ENCODE results near the gene SI. TPM values are rescaled to one million over a fixed set of nuclear protein-coding genes. Genes with fewer than 3 reads are reported as not detected.

SI gene
- total and polyA plus RNA-seq, 9 of the 15 experiments (the other 6 are each of a cell fraction or from before 2014, with no cell fraction given) = not detected

DNA sequence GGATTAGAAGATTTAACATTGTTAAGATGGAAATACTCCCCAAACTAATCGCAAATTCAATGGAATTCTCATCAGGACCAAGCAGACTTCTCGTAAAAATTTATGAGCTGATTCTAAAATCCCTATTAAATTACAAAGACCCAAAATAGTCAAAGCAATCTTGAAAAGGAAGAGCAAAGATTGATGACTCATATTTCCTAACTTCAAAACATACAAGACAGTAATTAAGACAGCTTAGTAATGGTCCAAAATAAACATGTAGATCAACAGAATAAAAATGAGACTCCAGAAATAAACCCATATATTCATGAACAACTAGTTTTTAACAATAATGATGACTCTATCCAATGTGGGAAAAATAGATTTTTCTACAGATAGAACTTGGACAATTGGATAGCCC lies 148.7 kb downstream of the SI start:
- ChIA-PET CTCF (ENCODE audit: low intra/inter-chr PET ratio) (no interaction called here), POLR2A (no interaction called here)
- no peak for FAIRE-seq
- no peaks in the 10 kb centered on the region for H3K9me3 ChIP-seq (replicated peaks; ENCODE audit: control insufficient read depth, insufficient read depth, low read depth, low read length)
- H3K4me2 ChIP-seq (ENCODE audit: insufficient read depth, low read length) = no peak overlapping the region
- H3K9me1 ChIP-seq (ENCODE audit: control insufficient read depth, insufficient read depth, low read length) = no peaks in the 10 kb centered on the region
- no peaks in the 10 kb centered on the region for H4K20me1 ChIP-seq (replicated peaks; ENCODE audit: control insufficient read depth, insufficient read depth, low read length)
- H3K9ac ChIP-seq (ENCODE audit: insufficient read depth in 1 of 2, low read depth in 2 of 2, low read length in 2 of 2) = no peak overlapping the region
- ATAC-seq = no peak
- H3K27ac ChIP-seq (ENCODE audit: extremely low read depth, low read depth, low read length) = no peak overlapping the region
- no peaks in the 10 kb centered on the region for H3K79me2 ChIP-seq (ENCODE audit: control insufficient read depth, insufficient read depth, low read length)
- no peak overlapping the region for H2AFZ ChIP-seq (ENCODE audit: low read depth, low read length)
- H3K4me1 ChIP-seq (replicated peaks in 1 of 2; ENCODE audit: control insufficient read depth in 2 of 2, insufficient read depth in 2 of 2, low read length in 2 of 2) = no peaks in the 10 kb centered on the region
- no peaks in the 10 kb centered on the region for H3K27me3 ChIP-seq (ENCODE audit: control insufficient read depth in 2 of 2, insufficient read depth in 2 of 2, low read length in 2 of 2)
- 0% methylated on average over 2 of the region's 2 CpGs for WGBS (ENCODE audit: insufficient coverage, low coverage, missing lambda C conversion rate)
- no peak for DNase-seq (ENCODE audit: extremely low read depth in 1 of 4, low spot score in 3 of 4)
- no peak for TF ChIP-seq ARNT (IDR thresholded peaks at IDR 0.05)
- TF ChIP-seq, protein P1, sequence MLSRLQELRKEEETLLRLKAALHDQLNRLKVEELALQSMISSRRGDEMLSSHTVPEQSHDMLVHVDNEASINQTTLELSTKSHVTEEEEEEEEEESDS (CRISPR knock-in tag; IDR thresholded peaks at IDR 0.05) = no peak
- H3K36me3 ChIP-seq (ENCODE audit: control insufficient read depth, insufficient read depth, low read length) = no peaks in the 10 kb centered on the region
- no TSS peak for BruUV-seq (replicated peaks)
- intact Hi-C loops (cut with micrococcal nuclease) = no loop called here
- in situ Hi-C loops (cut with MboI) = no loop called here
- H3K4me3 ChIP-seq = no peak overlapping the region

Small RNAs within 50 kb of the gene (small RNA-seq; reads per million reads assigned to genes)
- not detected for gene RF00019

Other genes with a start within 250 kb of the SI start
- gene SLITRK3, start 117.9 kb upstream of the SI start, total RNA-seq (2014; rRNA removed) = not detected in 2 replicates
- not detected in 2 replicates for gene SLITRK3, start 117.9 kb upstream of the SI start, total RNA-seq (2014; rRNA removed; fragmentation: Illumina TruSeq; extraction: Trizol)
- not detected in 2 replicates for gene SLITRK3, start 117.9 kb upstream of the SI start, total RNA-seq (2015; rRNA removed; fragmentation: Illumina TruSeq; extraction: Trizol)
- gene SLITRK3, start 117.9 kb upstream of the SI start, total RNA-seq (2021) = not detected in 2 replicates
- not detected in 2 replicates for gene SLITRK3, start 117.9 kb upstream of the SI start, polyA plus RNA-seq (2011; rRNA removed)
- not detected in 2 replicates for gene SLITRK3, start 117.9 kb upstream of the SI start, polyA plus RNA-seq (2014; fragmentation: Illumina TruSeq; extraction: Trizol)
- gene SLITRK3, start 117.9 kb upstream of the SI start, polyA plus RNA-seq (2014; fragmentation: Nextera tagmentation; extraction: Ambion mirVana) = not detected
- gene SLITRK3, start 117.9 kb upstream of the SI start, polyA plus RNA-seq (2014; rRNA removed) = not detected in 2 replicates